ENCODE data around the gene TFCP2L1.

DNA sequence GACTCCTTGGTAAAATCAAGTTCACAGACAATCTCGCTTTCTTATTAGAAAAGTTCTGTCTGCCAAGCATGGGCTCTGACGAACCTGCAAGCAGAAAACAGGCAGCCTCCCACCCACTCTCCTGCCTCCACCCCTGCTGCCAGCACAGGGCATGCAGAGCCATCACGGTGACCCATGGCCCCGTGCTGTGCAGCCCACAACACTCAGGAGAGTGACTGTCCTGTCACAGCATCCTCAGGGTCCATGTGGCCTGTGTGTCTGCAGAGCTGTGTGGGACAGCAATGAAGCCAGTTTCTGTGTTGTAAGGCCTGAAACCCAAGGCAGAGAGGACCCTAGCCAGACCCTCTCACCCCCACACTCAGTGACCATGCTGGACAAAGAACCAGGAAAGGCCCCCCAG lies 46.2 kb downstream of the TFCP2L1 start:
- TF ChIP-seq, protein P1, sequence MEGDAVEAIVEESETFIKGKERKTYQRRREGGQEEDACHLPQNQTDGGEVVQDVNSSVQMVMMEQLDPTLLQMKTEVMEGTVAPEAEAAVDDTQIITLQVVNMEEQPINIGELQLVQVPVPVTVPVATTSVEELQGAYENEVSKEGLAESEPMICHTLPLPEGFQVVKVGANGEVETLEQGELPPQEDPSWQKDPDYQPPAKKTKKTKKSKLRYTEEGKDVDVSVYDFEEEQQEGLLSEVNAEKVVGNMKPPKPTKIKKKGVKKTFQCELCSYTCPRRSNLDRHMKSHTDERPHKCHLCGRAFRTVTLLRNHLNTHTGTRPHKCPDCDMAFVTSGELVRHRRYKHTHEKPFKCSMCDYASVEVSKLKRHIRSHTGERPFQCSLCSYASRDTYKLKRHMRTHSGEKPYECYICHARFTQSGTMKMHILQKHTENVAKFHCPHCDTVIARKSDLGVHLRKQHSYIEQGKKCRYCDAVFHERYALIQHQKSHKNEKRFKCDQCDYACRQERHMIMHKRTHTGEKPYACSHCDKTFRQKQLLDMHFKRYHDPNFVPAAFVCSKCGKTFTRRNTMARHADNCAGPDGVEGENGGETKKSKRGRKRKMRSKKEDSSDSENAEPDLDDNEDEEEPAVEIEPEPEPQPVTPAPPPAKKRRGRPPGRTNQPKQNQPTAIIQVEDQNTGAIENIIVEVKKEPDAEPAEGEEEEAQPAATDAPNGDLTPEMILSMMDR (conservative IDR thresholded peaks at IDR 0.05; ENCODE audit: low read depth in 2 of 2), result no peak
- TF ChIP-seq EZH2phosphoT487 (IDR thresholded peaks at IDR 0.05; ENCODE audit: unreplicated experiment), result no peak
- no peak for TF ChIP-seq POLR2AphosphoS5 (IDR thresholded peaks at IDR 0.05; ENCODE audit: low read depth)
- no peak for TF ChIP-seq STAT1 (IDR thresholded peaks at IDR 0.05; ENCODE audit: unreplicated experiment)
- TF ChIP-seq, protein P2, sequence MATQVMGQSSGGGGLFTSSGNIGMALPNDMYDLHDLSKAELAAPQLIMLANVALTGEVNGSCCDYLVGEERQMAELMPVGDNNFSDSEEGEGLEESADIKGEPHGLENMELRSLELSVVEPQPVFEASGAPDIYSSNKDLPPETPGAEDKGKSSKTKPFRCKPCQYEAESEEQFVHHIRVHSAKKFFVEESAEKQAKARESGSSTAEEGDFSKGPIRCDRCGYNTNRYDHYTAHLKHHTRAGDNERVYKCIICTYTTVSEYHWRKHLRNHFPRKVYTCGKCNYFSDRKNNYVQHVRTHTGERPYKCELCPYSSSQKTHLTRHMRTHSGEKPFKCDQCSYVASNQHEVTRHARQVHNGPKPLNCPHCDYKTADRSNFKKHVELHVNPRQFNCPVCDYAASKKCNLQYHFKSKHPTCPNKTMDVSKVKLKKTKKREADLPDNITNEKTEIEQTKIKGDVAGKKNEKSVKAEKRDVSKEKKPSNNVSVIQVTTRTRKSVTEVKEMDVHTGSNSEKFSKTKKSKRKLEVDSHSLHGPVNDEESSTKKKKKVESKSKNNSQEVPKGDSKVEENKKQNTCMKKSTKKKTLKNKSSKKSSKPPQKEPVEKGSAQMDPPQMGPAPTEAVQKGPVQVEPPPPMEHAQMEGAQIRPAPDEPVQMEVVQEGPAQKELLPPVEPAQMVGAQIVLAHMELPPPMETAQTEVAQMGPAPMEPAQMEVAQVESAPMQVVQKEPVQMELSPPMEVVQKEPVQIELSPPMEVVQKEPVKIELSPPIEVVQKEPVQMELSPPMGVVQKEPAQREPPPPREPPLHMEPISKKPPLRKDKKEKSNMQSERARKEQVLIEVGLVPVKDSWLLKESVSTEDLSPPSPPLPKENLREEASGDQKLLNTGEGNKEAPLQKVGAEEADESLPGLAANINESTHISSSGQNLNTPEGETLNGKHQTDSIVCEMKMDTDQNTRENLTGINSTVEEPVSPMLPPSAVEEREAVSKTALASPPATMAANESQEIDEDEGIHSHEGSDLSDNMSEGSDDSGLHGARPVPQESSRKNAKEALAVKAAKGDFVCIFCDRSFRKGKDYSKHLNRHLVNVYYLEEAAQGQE (IDR thresholded peaks at IDR 0.05; ENCODE audit: unreplicated experiment), result no peak
- TF ChIP-seq, protein P3, sequence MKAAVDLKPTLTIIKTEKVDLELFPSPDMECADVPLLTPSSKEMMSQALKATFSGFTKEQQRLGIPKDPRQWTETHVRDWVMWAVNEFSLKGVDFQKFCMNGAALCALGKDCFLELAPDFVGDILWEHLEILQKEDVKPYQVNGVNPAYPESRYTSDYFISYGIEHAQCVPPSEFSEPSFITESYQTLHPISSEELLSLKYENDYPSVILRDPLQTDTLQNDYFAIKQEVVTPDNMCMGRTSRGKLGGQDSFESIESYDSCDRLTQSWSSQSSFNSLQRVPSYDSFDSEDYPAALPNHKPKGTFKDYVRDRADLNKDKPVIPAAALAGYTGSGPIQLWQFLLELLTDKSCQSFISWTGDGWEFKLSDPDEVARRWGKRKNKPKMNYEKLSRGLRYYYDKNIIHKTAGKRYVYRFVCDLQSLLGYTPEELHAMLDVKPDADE (IDR thresholded peaks at IDR 0.05), result no peak
- TF ChIP-seq EZH2 (IDR thresholded peaks at IDR 0.05; ENCODE audit: low read depth, unreplicated experiment), result no peak
- TF ChIP-seq CREB1 (CRISPR knock-in tag; IDR thresholded peaks at IDR 0.05; ENCODE audit: low read depth), result no peak
- TF ChIP-seq ZNF331 (CRISPR knock-in tag; IDR thresholded peaks at IDR 0.05; ENCODE audit: low read depth), result no peak
- no peak for TF ChIP-seq NANOG (IDR thresholded peaks at IDR 0.05; ENCODE audit: borderline replicate concordance)
- TF ChIP-seq ZNF114 (CRISPR knock-in tag; IDR thresholded peaks at IDR 0.05), result no peak

Data from GM23338 (cell line).